ENCODE results near the gene KIF23. TPM values are rescaled to one million over a fixed set of nuclear protein-coding genes. Genes with fewer than 3 reads are reported as not detected.

The KIF23 gene
- total and polyA plus RNA-seq, 2 experiments from 2014 or later: 12.3 to 58.9 TPM

GRCh38 chr15:69395991-69396390 is 18.2 kb upstream of the KIF23 start:
- Histone ChIP-seq H3K27me3 (no peaks in the 10 kb centered on the region), H3K4me1 (ENCODE audit: low read depth) (peaks cover 5% of the 10 kb centered on the region), H3K4me3 (no peak overlapping the region), H3K36me3 (no peaks in the 10 kb centered on the region), H3K9me3 (ENCODE audit: low read depth) (no peaks in the 10 kb centered on the region), H3K27ac (no peak overlapping the region)
- DNase-seq (ENCODE audit: low read depth in 1 of 2, low spot score in 1 of 2): no peak
- TF ChIP-seq CTCF (IDR thresholded peaks at IDR 0.05; ENCODE audit: low read depth, low read length): no peak

- no peaks in the 10 kb centered on the region for H3K36me3 ChIP-seq
- no peak for DNase-seq (ENCODE audit: low read depth in 1 of 2, low spot score in 1 of 2)
- H3K9me3 ChIP-seq (ENCODE audit: low read depth): no peaks in the 10 kb centered on the region
- H3K4me1 ChIP-seq (ENCODE audit: low read depth): peaks cover 5% of the 10 kb centered on the region
- H3K4me3 ChIP-seq: no peak overlapping the region
- no peak overlapping the region for H3K27ac ChIP-seq
- no peak for TF ChIP-seq CTCF (IDR thresholded peaks at IDR 0.05; ENCODE audit: low read depth, low read length)
- no peaks in the 10 kb centered on the region for H3K27me3 ChIP-seq
Observed at GRCh38 chr15:69398491-69398891, 15.7 kb upstream of the KIF23 start.

- Histone ChIP-seq H3K9me3 (ENCODE audit: low read depth) (no peaks in the 10 kb centered on the region), H3K27me3 (no peaks in the 10 kb centered on the region), H3K4me3 (no peak overlapping the region), H3K27ac (no peak overlapping the region), H3K4me1 (ENCODE audit: low read depth) (no peaks in the 10 kb centered on the region), H3K36me3 (no peaks in the 10 kb centered on the region)
- DNase-seq (ENCODE audit: low read depth in 1 of 2, low spot score in 1 of 2): no peak
- TF ChIP-seq CTCF (IDR thresholded peaks at IDR 0.05; ENCODE audit: low read depth, low read length): no peak
Observed at GRCh38 chr15:69400850-69401249, 13.3 kb upstream of the KIF23 start.

GRCh38 chr15:69402816-69403215 is 11.3 kb upstream of the KIF23 start:
- no peak overlapping the region for H3K27ac ChIP-seq
- no peaks in the 10 kb centered on the region for H3K27me3 ChIP-seq
- no peaks in the 10 kb centered on the region for H3K36me3 ChIP-seq
- TF ChIP-seq CTCF (IDR thresholded peaks at IDR 0.05; ENCODE audit: low read depth, low read length): no peak
- DNase-seq (ENCODE audit: low read depth in 1 of 2, low spot score in 1 of 2): no peak
- no peaks in the 10 kb centered on the region for H3K9me3 ChIP-seq (ENCODE audit: low read depth)
- H3K4me1 ChIP-seq (ENCODE audit: low read depth): no peaks in the 10 kb centered on the region
- no peak overlapping the region for H3K4me3 ChIP-seq

- Histone ChIP-seq H3K9me3 (ENCODE audit: low read depth) (no peaks in the 10 kb centered on the region), H3K36me3 (no peaks in the 10 kb centered on the region), H3K4me3 (no peak overlapping the region), H3K4me1 (ENCODE audit: low read depth) (no peaks in the 10 kb centered on the region), H3K27me3 (no peaks in the 10 kb centered on the region), H3K27ac (no peak overlapping the region)
- no peak for TF ChIP-seq CTCF (IDR thresholded peaks at IDR 0.05; ENCODE audit: low read depth, low read length)
- DNase-seq (ENCODE audit: low read depth in 1 of 2, low spot score in 1 of 2): peak in 1 of 2 donors; percentile 86
Observed at GRCh38 chr15:69403594-69403993, 10.6 kb upstream of the KIF23 start.

GRCh38 chr15:69405110-69405509 is 9.0 kb upstream of the KIF23 start:
- Histone ChIP-seq H3K9me3 (ENCODE audit: low read depth) (no peaks in the 10 kb centered on the region), H3K36me3 (no peaks in the 10 kb centered on the region), H3K27me3 (no peaks in the 10 kb centered on the region), H3K27ac (no peak overlapping the region), H3K4me3 (no peak overlapping the region), H3K4me1 (ENCODE audit: low read depth) (no peaks in the 10 kb centered on the region)
- no peak for TF ChIP-seq CTCF (IDR thresholded peaks at IDR 0.05; ENCODE audit: low read depth, low read length)
- DNase-seq (ENCODE audit: low read depth in 1 of 2, low spot score in 1 of 2): no peak
